K562 (cell line): ENCODE results near the gene MAP4K4. TPM values are rescaled to one million over a fixed set of nuclear protein-coding genes. Genes with fewer than 3 reads are reported as not detected.

Experiments
- ATF1 ChIP-seq, 2 experiments: fragments of 450-650 bp in 1 of 2; IDR thresholded peaks; 2 replicates each; pipeline ENCODE4 v1.6.1; 2016; ENCODE audit warnings: missing compliant biosample characterization in 1 of 2, missing genetic modification characterization in 1 of 2
- FOXP1 ChIP-seq: sonication (generic); formaldehyde crosslinking; IDR thresholded peaks from 2 replicates; pipeline ENCODE4 v1.8.0; 2022; ENCODE audit warnings: mild to moderate bottlenecking, missing genetic modification reagents
- HEY1 ChIP-seq: fragments of 250-450 bp; sonication (Bioruptor Pico); IDR thresholded peaks from 2 replicates; pipeline ENCODE4 v1.5.0; 2020; ENCODE audit warnings: mild to moderate bottlenecking, moderate library complexity, borderline replicate concordance
- JUN ChIP-seq, 2 experiments: sonication (generic) in 1 of 2; formaldehyde crosslinking in 1 of 2; IDR thresholded peaks; 2 replicates each; pipeline versions ENCODE4 v1.6.1 to v1.8.0; 2012 to 2022; ENCODE audit warnings: borderline replicate concordance in 2 of 2, mild to moderate bottlenecking in 2 of 2, improper control_type of control experiment in 1 of 2, low read depth in 1 of 2, low read length in 1 of 2, missing genetic modification reagents in 1 of 2
- JUND ChIP-seq, 2 experiments: IDR thresholded peaks; 2 replicates in 1 of 2; 3 replicates in 1 of 2; pipeline ENCODE4 v1.6.1; 2011; ENCODE audit warnings: borderline replicate concordance in 2 of 2, low read depth in 2 of 2, low read length in 2 of 2, improper control_type of control experiment in 1 of 2, missing biosample characterization in 1 of 2, missing genetic modification characterization in 1 of 2, missing genetic modification reagents in 1 of 2
- KDM4B ChIP-seq, 2 experiments: fragments of 450-650 bp in 1 of 2; sonication (generic) in 1 of 2; IDR thresholded peaks; 2 replicates each; pipeline ENCODE4 v1.6.1; 2016 to 2017; ENCODE audit warnings: borderline replicate concordance in 2 of 2, antibody characterized with exemption in 1 of 2, low read depth in 1 of 2, mild to moderate bottlenecking in 1 of 2
- KLF13 ChIP-seq: fragments of 450-650 bp; IDR thresholded peaks from 2 replicates; pipeline ENCODE4 v1.6.1; 2016; ENCODE audit warnings: missing genetic modification characterization, low read depth, mild to moderate bottlenecking, missing compliant biosample characterization, moderate library complexity, borderline replicate concordance
- MAFF ChIP-seq: IDR thresholded peaks from 2 replicates; pipeline ENCODE4 v1.6.1; 2012; ENCODE audit warnings: low read length, improper control_type of control experiment
- MEIS2 ChIP-seq: fragments of 450-650 bp; IDR thresholded peaks from 2 replicates; pipeline ENCODE4 v1.6.1; 2014; ENCODE audit warnings: mild to moderate bottlenecking; ENCODE audit not compliant: partially characterized antibody
- MNT ChIP-seq, 2 experiments: fragments of 450-650 bp; conservative IDR thresholded peaks; 2 replicates each; pipeline ENCODE4 v1.6.1; 2017; ENCODE audit warnings: mild to moderate bottlenecking in 2 of 2, moderate library complexity in 2 of 2
- MYC ChIP-seq, 2 experiments: fragments of 250-450 bp in 1 of 2; sonication (Bioruptor Pico) in 1 of 2; IDR thresholded peaks; 2 replicates each; pipeline versions ENCODE4 v1.5.1 to v1.6.1; 2012 to 2021; ENCODE audit warnings: low read depth in 2 of 2, borderline replicate concordance in 1 of 2, improper control_type of control experiment in 1 of 2, low read length in 1 of 2, mild to moderate bottlenecking in 1 of 2, moderate library complexity in 1 of 2
- NFRKB ChIP-seq: fragments of 450-650 bp; IDR thresholded peaks from 2 replicates; pipeline ENCODE4 v1.6.1; 2016; ENCODE audit warnings: low read depth
- PREB ChIP-seq: sonication (generic); formaldehyde crosslinking; IDR thresholded peaks from 2 replicates; pipeline ENCODE4 v1.8.1; 2023; ENCODE audit warnings: mild to moderate bottlenecking, missing genetic modification reagents
- STAT5A ChIP-seq: IDR thresholded peaks from 2 replicates; pipeline ENCODE4 v1.6.1; 2012; ENCODE audit warnings: low read length, inconsistent platforms, borderline replicate concordance
- TARDBP ChIP-seq: fragments of 450-650 bp; IDR thresholded peaks from 2 replicates; pipeline ENCODE4 v1.6.1; 2016
- TEAD1 ChIP-seq, 2 experiments: fragments of 450-650 bp in 1 of 2; sonication (generic) in 1 of 2; formaldehyde crosslinking; IDR thresholded peaks; 2 replicates each; pipeline versions ENCODE4 v1.4.0 to v1.8.0; 2020 to 2022; ENCODE audit warnings: mild to moderate bottlenecking in 2 of 2, missing genetic modification reagents in 1 of 2
- ZNF133 ChIP-seq: fragments of 250-450 bp; sonication (Bioruptor Pico); IDR thresholded peaks from 2 replicates; pipeline ENCODE4 v1.4.0; 2020; ENCODE audit warnings: mild to moderate bottlenecking
- ZNF24 ChIP-seq: fragments of 450-650 bp; IDR thresholded peaks from 2 replicates; pipeline ENCODE4 v1.6.1; 2016
- ZNF764 ChIP-seq: fragments of 250-450 bp; sonication (Bioruptor Pico); IDR thresholded peaks from 2 replicates; pipeline ENCODE4 v1.4.0; 2020; ENCODE audit warnings: low read depth, mild to moderate bottlenecking, moderate library complexity
- polyA plus RNA-seq, 8 experiments: library from polyadenylated mRNA; depleted of rRNA in 4 of 8; stranded (reverse) in 5 of 8; unstranded in 3 of 8; fragments of >200 nt; fragmentation: Nextera tagmentation in 2 of 8; fragmentation: Illumina TruSeq in 1 of 8; extraction: Ambion mirVana in 2 of 8; extraction: Trizol in 1 of 8; gene quantifications; 2 replicates each; pipeline versions ENCODE4 v1.2.1 to v1.2.3, GENCODE V29; 2011 to 2014; ENCODE audit warnings: inconsistent platforms in 1 of 8, missing spikeins in 1 of 8
- total RNA-seq, 7 experiments: library from RNA; depleted of rRNA in 6 of 7; stranded (reverse); fragments of >200 nt in 6 of 7; fragmentation: Illumina TruSeq in 2 of 7; extraction: Trizol in 2 of 7; gene quantifications; 2 replicates each; pipeline versions ENCODE4 v1.2.1 to v1.2.3, GENCODE V29; 2011 to 2021; ENCODE audit warnings: low replicate concordance in 1 of 7
- TF ChIP-seq, protein P1 (sequence below): sonication (generic); IDR thresholded peaks from 2 replicates; pipeline ENCODE4 v1.6.1; 2016
- TF ChIP-seq, protein P2 (sequence below): fragments of 450-650 bp; conservative IDR thresholded peaks from 2 replicates; pipeline ENCODE4 v1.6.1; 2016; ENCODE audit warnings: missing genetic modification characterization, low read depth, mild to moderate bottlenecking, missing compliant biosample characterization, moderate library complexity

Gene MAP4K4
- total and polyA plus RNA-seq, 9 of the 15 experiments (the other 6 are each of a cell fraction or from before 2014, with no cell fraction given) = 7.6 to 76.4 (median 50.6) TPM

GRCh38 chr2:101827246-101827645 lies 129.7 kb downstream of the MAP4K4 start (continued):
- TF ChIP-seq MYC (IDR thresholded peaks at IDR 0.05; ENCODE audit: low read depth, low read length) (no peak), MYC (CRISPR knock-in tag; IDR thresholded peaks at IDR 0.05; ENCODE audit: borderline replicate concordance, low read depth) (no peak), ZNF133 (CRISPR knock-in tag) (no peak), MNT (conservative IDR thresholded peaks at IDR 0.05) (no peak), KDM4B (IDR thresholded peaks at IDR 0.05; ENCODE audit: borderline replicate concordance in 2 of 2, low read depth in 1 of 2) (no peak), TEAD1 (CRISPR knock-in tag; IDR thresholded peaks at IDR 0.05) (peak; percentile 80 to 81; a peak in 3 of 4 replicates), HEY1 (CRISPR knock-in tag) (no peak), JUND (IDR thresholded peaks at IDR 0.05; ENCODE audit: borderline replicate concordance, low read depth, low read length) (peak; percentile 45; the same call in 1 of the 2 replicates), JUND (tag; IDR thresholded peaks at IDR 0.05; ENCODE audit: borderline replicate concordance, low read depth, low read length) (peak; percentile 77; the same call in 2 of the 3 replicates), JUN (IDR thresholded peaks at IDR 0.05; ENCODE audit: borderline replicate concordance, low read depth, low read length) (no peak), JUN (CRISPR knock-in tag; IDR thresholded peaks at IDR 0.05; ENCODE audit: borderline replicate concordance) (no peak), FOXP1 (CRISPR knock-in tag) (no peak), ZNF24 (no peak), TARDBP (no peak), STAT5A (no peak), ATF1 (CRISPR knock-in tag; IDR thresholded peaks at IDR 0.05) (no peak), ATF1 (tag; IDR thresholded peaks at IDR 0.05) (no peak), NFRKB (no peak), PREB (CRISPR knock-in tag) (no peak), ZNF764 (no peak), KLF13 (tag) (no peak), MEIS2 (no peak), MAFF (no peak)
- TF ChIP-seq, protein P1, sequence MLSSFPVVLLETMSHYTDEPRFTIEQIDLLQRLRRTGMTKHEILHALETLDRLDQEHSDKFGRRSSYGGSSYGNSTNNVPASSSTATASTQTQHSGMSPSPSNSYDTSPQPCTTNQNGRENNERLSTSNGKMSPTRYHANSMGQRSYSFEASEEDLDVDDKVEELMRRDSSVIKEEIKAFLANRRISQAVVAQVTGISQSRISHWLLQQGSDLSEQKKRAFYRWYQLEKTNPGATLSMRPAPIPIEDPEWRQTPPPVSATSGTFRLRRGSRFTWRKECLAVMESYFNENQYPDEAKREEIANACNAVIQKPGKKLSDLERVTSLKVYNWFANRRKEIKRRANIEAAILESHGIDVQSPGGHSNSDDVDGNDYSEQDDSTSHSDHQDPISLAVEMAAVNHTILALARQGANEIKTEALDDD = no peak
- TF ChIP-seq, protein P2, sequence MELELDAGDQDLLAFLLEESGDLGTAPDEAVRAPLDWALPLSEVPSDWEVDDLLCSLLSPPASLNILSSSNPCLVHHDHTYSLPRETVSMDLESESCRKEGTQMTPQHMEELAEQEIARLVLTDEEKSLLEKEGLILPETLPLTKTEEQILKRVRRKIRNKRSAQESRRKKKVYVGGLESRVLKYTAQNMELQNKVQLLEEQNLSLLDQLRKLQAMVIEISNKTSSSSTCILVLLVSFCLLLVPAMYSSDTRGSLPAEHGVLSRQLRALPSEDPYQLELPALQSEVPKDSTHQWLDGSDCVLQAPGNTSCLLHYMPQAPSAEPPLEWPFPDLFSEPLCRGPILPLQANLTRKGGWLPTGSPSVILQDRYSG (tag) = no peak
